ENCODE measurements around the gene KRTAP21-3. TPM values are rescaled to one million over a fixed set of nuclear protein-coding genes. Genes with fewer than 3 reads are reported as not detected.

KRTAP21-3 gene
- total and polyA plus RNA-seq, 2 experiments from 2014 or later = not detected

DNA sequence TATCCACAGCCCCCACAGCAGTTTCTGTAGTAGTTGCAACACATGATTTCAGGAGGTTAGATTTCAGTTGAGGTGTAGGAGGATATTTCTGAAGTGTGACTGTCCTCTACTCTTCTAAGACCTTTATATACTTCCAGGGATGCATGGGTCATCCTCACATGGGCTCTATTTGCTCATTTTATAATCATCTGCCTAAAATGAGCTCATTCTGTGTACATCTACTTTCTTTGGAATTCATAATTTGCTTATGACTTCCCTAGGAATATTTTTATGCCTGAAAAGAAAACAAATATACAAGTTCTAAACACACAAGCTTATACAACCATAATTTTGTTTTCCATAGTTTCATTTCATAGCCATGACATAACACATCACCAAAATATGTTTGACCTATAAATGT, 28.6 kb upstream of the KRTAP21-3 start, which contains the start of gene KRTAP21-2 (continued):
- no peak for TF ChIP-seq ZNF462 (CRISPR knock-in tag; IDR thresholded peaks at IDR 0.05)

GRCh38 chr21:30740462-30740861, 21.9 kb upstream of the KRTAP21-3 start:
- no peaks in the 10 kb centered on the region for H3K79me2 ChIP-seq (replicated peaks; ENCODE audit: insufficient read depth)
- H3K36me3 ChIP-seq (ENCODE audit: insufficient read depth) = no peaks in the 10 kb centered on the region
- no peaks in the 10 kb centered on the region for H3K27me3 ChIP-seq (ENCODE audit: insufficient read depth)
- DNase-seq (ENCODE audit: low spot score) = no peak
- H3K4me3 ChIP-seq = no peak overlapping the region
- H3K36me3 Mint-ChIP-seq (ENCODE audit: low read depth) = no peaks in the 10 kb centered on the region
- no peaks in the 10 kb centered on the region for H3F3A ChIP-seq (replicated peaks; ENCODE audit: low read depth)
- no peaks in the 10 kb centered on the region for H4K20me1 ChIP-seq (replicated peaks; ENCODE audit: insufficient read depth)
- no peak overlapping the region for H2AFZ ChIP-seq
- no peaks in the 10 kb centered on the region; the same call in 1 of the 2 replicates for H3K9me2 ChIP-seq (ENCODE audit: insufficient read depth)
- peaks cover 2% of the 10 kb centered on the region for H3K27me3 Mint-ChIP-seq (ENCODE audit: insufficient read depth, low read depth, poor library complexity)
- no peak for ATAC-seq
- no peaks in the 10 kb centered on the region for H3K9me3 Mint-ChIP-seq
- no peak overlapping the region for H3K27ac ChIP-seq (ENCODE audit: low read depth)
- no peaks in the 10 kb centered on the region for H3K4me1 Mint-ChIP-seq
- H3K4me2 ChIP-seq = no peak overlapping the region
- TF ChIP-seq NANOG (IDR thresholded peaks at IDR 0.05; ENCODE audit: borderline replicate concordance) = no peak
- no peak for TF ChIP-seq POLR2AphosphoS5 (IDR thresholded peaks at IDR 0.05; ENCODE audit: low read depth)
- no peak overlapping the region for H3K4me3 Mint-ChIP-seq
- H3K27ac Mint-ChIP-seq = no peak overlapping the region
- no peaks in the 10 kb centered on the region for H3K4me1 ChIP-seq (ENCODE audit: insufficient read depth)

GRCh38 chr21:30733026-30733425, 14.4 kb upstream of the KRTAP21-3 start:
- Mint-ChIP-seq H3K36me3 (ENCODE audit: low read depth) (no peaks in the 10 kb centered on the region), H3K27me3 (ENCODE audit: insufficient read depth, low read depth, poor library complexity) (no peaks in the 10 kb centered on the region), H3K4me3 (no peak overlapping the region), H3K4me1 (no peaks in the 10 kb centered on the region), H3K9me3 (no peaks in the 10 kb centered on the region), H3K27ac (no peak overlapping the region)
- Histone ChIP-seq H4K20me1 (replicated peaks; ENCODE audit: insufficient read depth) (no peaks in the 10 kb centered on the region), H3K36me3 (ENCODE audit: insufficient read depth) (no peaks in the 10 kb centered on the region), H3K27ac (ENCODE audit: low read depth) (no peak overlapping the region), H3K4me1 (ENCODE audit: insufficient read depth) (no peaks in the 10 kb centered on the region), H3K9me2 (ENCODE audit: insufficient read depth) (no peaks in the 10 kb centered on the region), H3F3A (replicated peaks; ENCODE audit: low read depth) (no peaks in the 10 kb centered on the region), H2AFZ (no peak overlapping the region), H3K4me2 (no peak overlapping the region), H3K27me3 (ENCODE audit: insufficient read depth) (no peaks in the 10 kb centered on the region), H3K4me3 (no peak overlapping the region), H3K79me2 (replicated peaks; ENCODE audit: insufficient read depth) (no peaks in the 10 kb centered on the region)
- no peak for DNase-seq (ENCODE audit: low spot score)
- no peak for ATAC-seq
- TF ChIP-seq, protein P1, sequence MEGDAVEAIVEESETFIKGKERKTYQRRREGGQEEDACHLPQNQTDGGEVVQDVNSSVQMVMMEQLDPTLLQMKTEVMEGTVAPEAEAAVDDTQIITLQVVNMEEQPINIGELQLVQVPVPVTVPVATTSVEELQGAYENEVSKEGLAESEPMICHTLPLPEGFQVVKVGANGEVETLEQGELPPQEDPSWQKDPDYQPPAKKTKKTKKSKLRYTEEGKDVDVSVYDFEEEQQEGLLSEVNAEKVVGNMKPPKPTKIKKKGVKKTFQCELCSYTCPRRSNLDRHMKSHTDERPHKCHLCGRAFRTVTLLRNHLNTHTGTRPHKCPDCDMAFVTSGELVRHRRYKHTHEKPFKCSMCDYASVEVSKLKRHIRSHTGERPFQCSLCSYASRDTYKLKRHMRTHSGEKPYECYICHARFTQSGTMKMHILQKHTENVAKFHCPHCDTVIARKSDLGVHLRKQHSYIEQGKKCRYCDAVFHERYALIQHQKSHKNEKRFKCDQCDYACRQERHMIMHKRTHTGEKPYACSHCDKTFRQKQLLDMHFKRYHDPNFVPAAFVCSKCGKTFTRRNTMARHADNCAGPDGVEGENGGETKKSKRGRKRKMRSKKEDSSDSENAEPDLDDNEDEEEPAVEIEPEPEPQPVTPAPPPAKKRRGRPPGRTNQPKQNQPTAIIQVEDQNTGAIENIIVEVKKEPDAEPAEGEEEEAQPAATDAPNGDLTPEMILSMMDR (conservative IDR thresholded peaks at IDR 0.05; ENCODE audit: low read depth in 2 of 2) = peak in 1 of 2 experiments; percentile 35; a peak in 1 of 4 replicates
- TF ChIP-seq, protein P2, sequence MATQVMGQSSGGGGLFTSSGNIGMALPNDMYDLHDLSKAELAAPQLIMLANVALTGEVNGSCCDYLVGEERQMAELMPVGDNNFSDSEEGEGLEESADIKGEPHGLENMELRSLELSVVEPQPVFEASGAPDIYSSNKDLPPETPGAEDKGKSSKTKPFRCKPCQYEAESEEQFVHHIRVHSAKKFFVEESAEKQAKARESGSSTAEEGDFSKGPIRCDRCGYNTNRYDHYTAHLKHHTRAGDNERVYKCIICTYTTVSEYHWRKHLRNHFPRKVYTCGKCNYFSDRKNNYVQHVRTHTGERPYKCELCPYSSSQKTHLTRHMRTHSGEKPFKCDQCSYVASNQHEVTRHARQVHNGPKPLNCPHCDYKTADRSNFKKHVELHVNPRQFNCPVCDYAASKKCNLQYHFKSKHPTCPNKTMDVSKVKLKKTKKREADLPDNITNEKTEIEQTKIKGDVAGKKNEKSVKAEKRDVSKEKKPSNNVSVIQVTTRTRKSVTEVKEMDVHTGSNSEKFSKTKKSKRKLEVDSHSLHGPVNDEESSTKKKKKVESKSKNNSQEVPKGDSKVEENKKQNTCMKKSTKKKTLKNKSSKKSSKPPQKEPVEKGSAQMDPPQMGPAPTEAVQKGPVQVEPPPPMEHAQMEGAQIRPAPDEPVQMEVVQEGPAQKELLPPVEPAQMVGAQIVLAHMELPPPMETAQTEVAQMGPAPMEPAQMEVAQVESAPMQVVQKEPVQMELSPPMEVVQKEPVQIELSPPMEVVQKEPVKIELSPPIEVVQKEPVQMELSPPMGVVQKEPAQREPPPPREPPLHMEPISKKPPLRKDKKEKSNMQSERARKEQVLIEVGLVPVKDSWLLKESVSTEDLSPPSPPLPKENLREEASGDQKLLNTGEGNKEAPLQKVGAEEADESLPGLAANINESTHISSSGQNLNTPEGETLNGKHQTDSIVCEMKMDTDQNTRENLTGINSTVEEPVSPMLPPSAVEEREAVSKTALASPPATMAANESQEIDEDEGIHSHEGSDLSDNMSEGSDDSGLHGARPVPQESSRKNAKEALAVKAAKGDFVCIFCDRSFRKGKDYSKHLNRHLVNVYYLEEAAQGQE (IDR thresholded peaks at IDR 0.05; ENCODE audit: unreplicated experiment) = no peak
